GM23338 (cell line): Measurements from ENCODE around the gene TMEM270. TPM values are rescaled to one million over a fixed set of nuclear protein-coding genes. Genes with fewer than 3 reads are reported as not detected.
"Not testable (repeated sequence)": the region's sequence is repeated elsewhere in the genome, so short reads cannot be mapped to it uniquely, and the experiment has no call there.

ENCODE experiments used
- ATAC-seq: fragments of 200-7000 bp; cut with Tn5 transposase; 3 replicates; pipeline ENCODE4 v1.9.1; 2020
- DNase-seq: peaks from one replicate; pipeline ENCODE4 v3.0.0-alpha.2; 2015; ENCODE audit warnings: low spot score
- H2AFZ ChIP-seq: fragments of 200-600 bp; sonication (generic); 2 replicates; pipeline ENCODE4 v1.8.0; 2016; ENCODE audit warnings: antibody characterized with exemption, mild to moderate bottlenecking, moderate library complexity
- H3F3A ChIP-seq: fragments of 200-600 bp; sonication (generic); replicated peaks from 2 replicates; pipeline ENCODE4 v1.8.0; 2017; ENCODE audit warnings: antibody characterized with exemption, mixed run types, low read depth
- H3K27ac ChIP-seq: fragments of 200-600 bp; sonication (generic); 2 replicates; pipeline ENCODE4 v1.6.1; 2016; ENCODE audit warnings: low read depth
- H3K27me3 ChIP-seq: fragments of 200-600 bp; sonication (generic); 2 replicates; pipeline ENCODE4 v1.8.0; 2016; ENCODE audit warnings: mild to moderate bottlenecking, mixed run types, moderate library complexity; ENCODE audit not compliant: insufficient read depth
- H3K36me3 ChIP-seq: fragments of 200-600 bp; sonication (generic); 2 replicates; pipeline ENCODE4 v1.8.0; 2016; ENCODE audit warnings: mild to moderate bottlenecking; ENCODE audit not compliant: insufficient read depth
- H3K4me1 ChIP-seq: fragments of 200-600 bp; sonication (generic); 2 replicates; pipeline ENCODE4 v1.8.0; 2016; ENCODE audit warnings: mild to moderate bottlenecking, moderate library complexity; ENCODE audit not compliant: insufficient read depth
- H3K4me2 ChIP-seq: fragments of 200-600 bp; sonication (generic); 2 replicates; pipeline ENCODE4 v1.7.1; 2017; ENCODE audit warnings: mixed run types
- H3K4me3 ChIP-seq: fragments of 200-600 bp; sonication (generic); 2 replicates; pipeline ENCODE4 v1.6.1; 2016; ENCODE audit warnings: mixed run types
- H3K79me2 ChIP-seq: fragments of 200-600 bp; sonication (generic); replicated peaks from 2 replicates; pipeline ENCODE4 v1.8.0; 2017; ENCODE audit warnings: mild to moderate bottlenecking; ENCODE audit not compliant: insufficient read depth
- H3K9me2 ChIP-seq: fragments of 200-600 bp; sonication (generic); 2 replicates; pipeline ENCODE4 v1.8.0; 2017; ENCODE audit not compliant: insufficient read depth
- H4K20me1 ChIP-seq: fragments of 200-600 bp; sonication (generic); replicated peaks from 2 replicates; pipeline ENCODE4 v1.8.0; 2017; ENCODE audit warnings: mild to moderate bottlenecking; ENCODE audit not compliant: insufficient read depth
- H3K27ac Mint-ChIP-seq: 2 replicates; pipeline ENCODE4 v1.8.0; 2020; ENCODE audit warnings: inconsistent platforms, mild to moderate bottlenecking, moderate library complexity, mixed read lengths
- H3K27me3 Mint-ChIP-seq: 3 replicates; pipeline ENCODE4 v1.8.0; 2022; ENCODE audit warnings: low read depth, mild to moderate bottlenecking, moderate library complexity, mixed read lengths, inconsistent platforms; ENCODE audit not compliant: insufficient read depth, poor library complexity
- H3K36me3 Mint-ChIP-seq: 3 replicates; pipeline ENCODE4 v1.8.0; 2021; ENCODE audit warnings: low read depth, mild to moderate bottlenecking, inconsistent platforms, moderate library complexity, mixed read lengths
- H3K4me1 Mint-ChIP-seq: 3 replicates; pipeline ENCODE4 v1.8.0; 2020; ENCODE audit warnings: mild to moderate bottlenecking, inconsistent platforms, mixed read lengths
- H3K4me3 Mint-ChIP-seq: 3 replicates; pipeline ENCODE4 v1.8.0; 2021; ENCODE audit warnings: moderate library complexity, mild to moderate bottlenecking, inconsistent platforms, mixed read lengths
- H3K9me3 Mint-ChIP-seq: 3 replicates; pipeline ENCODE4 v1.8.0; 2020; ENCODE audit warnings: moderate library complexity, mild to moderate bottlenecking, inconsistent platforms, mixed read lengths
- CREB1 ChIP-seq: fragments of 250-450 bp; sonication (Bioruptor Pico); IDR thresholded peaks from 2 replicates; pipeline ENCODE4 v1.5.0; 2020; ENCODE audit warnings: low read depth, mild to moderate bottlenecking, moderate library complexity
- EZH2 ChIP-seq: fragments of 200-600 bp; sonication (generic); IDR thresholded peaks from one replicate; pipeline ENCODE4 v1.8.0; 2017; ENCODE audit warnings: antibody characterized with exemption, mild to moderate bottlenecking, low read depth; ENCODE audit not compliant: unreplicated experiment
- EZH2phosphoT487 ChIP-seq: fragments of 200-600 bp; sonication (generic); IDR thresholded peaks from one replicate; pipeline ENCODE4 v1.8.1; 2018; ENCODE audit warnings: antibody characterized with exemption; ENCODE audit not compliant: unreplicated experiment
- JUNB ChIP-seq: IDR thresholded peaks from one replicate; pipeline ENCODE4 v1.6.1; 2016; ENCODE audit warnings: antibody characterized with exemption; ENCODE audit not compliant: unreplicated experiment
- NANOG ChIP-seq: IDR thresholded peaks from 2 replicates; pipeline ENCODE4 v1.6.1; 2016; ENCODE audit warnings: antibody characterized with exemption, borderline replicate concordance
- POLR2AphosphoS5 ChIP-seq: IDR thresholded peaks from 2 replicates; pipeline ENCODE4 v1.6.1; 2016; ENCODE audit warnings: antibody characterized with exemption, low read depth
- STAT1 ChIP-seq: IDR thresholded peaks from one replicate; pipeline ENCODE4 v1.6.1; 2016; ENCODE audit warnings: antibody characterized with exemption; ENCODE audit not compliant: unreplicated experiment
- ZNF114 ChIP-seq: fragments of 250-450 bp; sonication (Bioruptor Pico); IDR thresholded peaks from 2 replicates; pipeline ENCODE4 v1.5.0; 2020; ENCODE audit warnings: mild to moderate bottlenecking, moderate library complexity
- ZNF331 ChIP-seq: fragments of 250-450 bp; sonication (Bioruptor Pico); IDR thresholded peaks from 2 replicates; pipeline ENCODE4 v1.5.0; 2020; ENCODE audit warnings: low read depth, mild to moderate bottlenecking, moderate library complexity
- polyA plus RNA-seq: library from polyadenylated mRNA; unstranded; fragments of >200 nt; fragmentation: Nextera tagmentation; extraction: Ambion mirVana; gene quantifications from 2 replicates; pipeline ENCODE4 v1.2.1, GENCODE V29; 2016
- total RNA-seq: library from RNA; depleted of rRNA; stranded (reverse); fragments of >200 nt; shearing (Covaris generic); gene quantifications from 2 replicates; pipeline ENCODE4 v1.2.3, GENCODE V29; 2014
- TF ChIP-seq, protein P1 (sequence below): IDR thresholded peaks from one replicate; pipeline ENCODE4 v1.6.1; 2018; ENCODE audit warnings: antibody characterized with exemption; ENCODE audit not compliant: unreplicated experiment
- TF ChIP-seq, protein P2 (sequence below): IDR thresholded peaks from 2 replicates; pipeline ENCODE4 v1.6.1; 2016; ENCODE audit warnings: antibody characterized with exemption
- TF ChIP-seq, protein P3 (sequence below), 2 experiments: fragments of 200-600 bp in 1 of 2; sonication (generic) in 1 of 2; conservative IDR thresholded peaks; 2 replicates each; pipeline versions ENCODE4 v1.5.1 to v1.6.1; 2016 to 2017; ENCODE audit warnings: antibody characterized with exemption in 2 of 2, low read depth in 2 of 2, mild to moderate bottlenecking in 2 of 2, moderate library complexity in 1 of 2

The TMEM270 gene
- total and polyA plus RNA-seq, 2 experiments from 2014 or later: not detected

- H3K79me2 ChIP-seq, H3K4me2 ChIP-seq, H3K27me3 ChIP-seq, H3K27ac Mint-ChIP-seq, H3K9me2 ChIP-seq, DNase-seq, H3F3A ChIP-seq, H4K20me1 ChIP-seq, H3K4me3 Mint-ChIP-seq, ATAC-seq, H2AFZ ChIP-seq, H3K27ac ChIP-seq, H3K4me3 ChIP-seq, H3K36me3 ChIP-seq: not testable (repeated sequence)
- peaks cover 15% of the 10 kb centered on the region; the same call in 2 of the 3 replicates for H3K36me3 Mint-ChIP-seq
- H3K27me3 Mint-ChIP-seq: peaks cover 11% of the 10 kb centered on the region
- peaks cover 14% of the 10 kb centered on the region for H3K4me1 ChIP-seq
- peaks cover 23% of the 10 kb centered on the region for H3K4me1 Mint-ChIP-seq
- H3K9me3 Mint-ChIP-seq: peaks cover 15% of the 10 kb centered on the region
Observed at GRCh38 chr7:73837167-73837566, 23.8 kb upstream of the TMEM270 start.

DNA sequence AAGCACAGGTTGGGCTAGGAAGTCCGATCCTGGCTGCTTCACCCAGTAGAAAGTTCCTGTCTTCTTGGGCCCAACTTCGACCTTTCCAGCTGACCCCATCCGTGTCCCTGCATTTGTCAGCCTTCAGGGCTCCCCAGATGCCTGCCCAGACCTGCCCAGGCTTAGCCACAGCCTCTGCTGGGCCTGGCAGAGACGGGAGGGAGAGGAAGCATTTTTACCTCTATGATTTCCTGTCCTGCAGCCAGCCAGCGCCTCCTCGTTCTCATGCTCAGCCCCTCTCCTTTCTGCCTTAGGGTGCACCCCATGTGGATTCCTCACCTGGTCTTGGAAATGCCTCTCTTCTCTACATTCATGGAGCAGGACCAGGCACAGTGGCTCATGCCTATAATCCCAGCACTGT is 22.3 kb upstream of the TMEM270 start:
- Histone ChIP-seq H3K36me3 (no peaks in the 10 kb centered on the region), H3K4me3 (no peak overlapping the region), H4K20me1 (no peaks in the 10 kb centered on the region), H3K27ac (no peak overlapping the region), H3K4me2 (no peak overlapping the region), H3F3A (no peaks in the 10 kb centered on the region), H3K79me2 (no peaks in the 10 kb centered on the region), H3K9me2 (no peaks in the 10 kb centered on the region), H3K27me3 (no peaks in the 10 kb centered on the region), H2AFZ (no peak overlapping the region), H3K4me1 (peaks cover 9% of the 10 kb centered on the region)
- H3K27ac Mint-ChIP-seq: peak overlapping the region; percentile 72; the same call in 1 of the 2 replicates
- peaks cover 12% of the 10 kb centered on the region for H3K9me3 Mint-ChIP-seq
- H3K27me3 Mint-ChIP-seq: peaks cover 10% of the 10 kb centered on the region
- DNase-seq: no peak
- H3K4me1 Mint-ChIP-seq: peaks cover 11% of the 10 kb centered on the region
- no peak for ATAC-seq
- H3K36me3 Mint-ChIP-seq: peaks cover 11% of the 10 kb centered on the region; the same call in 2 of the 3 replicates
- H3K4me3 Mint-ChIP-seq: no peak overlapping the region
- TF ChIP-seq ZNF331: no peak
- TF ChIP-seq EZH2phosphoT487: no peak
- TF ChIP-seq STAT1: no peak
- TF ChIP-seq ZNF114 (CRISPR knock-in tag): no peak
- TF ChIP-seq POLR2AphosphoS5: no peak
- TF ChIP-seq CREB1 (CRISPR knock-in tag): no peak
- TF ChIP-seq EZH2: no peak
- TF ChIP-seq, protein P1, sequence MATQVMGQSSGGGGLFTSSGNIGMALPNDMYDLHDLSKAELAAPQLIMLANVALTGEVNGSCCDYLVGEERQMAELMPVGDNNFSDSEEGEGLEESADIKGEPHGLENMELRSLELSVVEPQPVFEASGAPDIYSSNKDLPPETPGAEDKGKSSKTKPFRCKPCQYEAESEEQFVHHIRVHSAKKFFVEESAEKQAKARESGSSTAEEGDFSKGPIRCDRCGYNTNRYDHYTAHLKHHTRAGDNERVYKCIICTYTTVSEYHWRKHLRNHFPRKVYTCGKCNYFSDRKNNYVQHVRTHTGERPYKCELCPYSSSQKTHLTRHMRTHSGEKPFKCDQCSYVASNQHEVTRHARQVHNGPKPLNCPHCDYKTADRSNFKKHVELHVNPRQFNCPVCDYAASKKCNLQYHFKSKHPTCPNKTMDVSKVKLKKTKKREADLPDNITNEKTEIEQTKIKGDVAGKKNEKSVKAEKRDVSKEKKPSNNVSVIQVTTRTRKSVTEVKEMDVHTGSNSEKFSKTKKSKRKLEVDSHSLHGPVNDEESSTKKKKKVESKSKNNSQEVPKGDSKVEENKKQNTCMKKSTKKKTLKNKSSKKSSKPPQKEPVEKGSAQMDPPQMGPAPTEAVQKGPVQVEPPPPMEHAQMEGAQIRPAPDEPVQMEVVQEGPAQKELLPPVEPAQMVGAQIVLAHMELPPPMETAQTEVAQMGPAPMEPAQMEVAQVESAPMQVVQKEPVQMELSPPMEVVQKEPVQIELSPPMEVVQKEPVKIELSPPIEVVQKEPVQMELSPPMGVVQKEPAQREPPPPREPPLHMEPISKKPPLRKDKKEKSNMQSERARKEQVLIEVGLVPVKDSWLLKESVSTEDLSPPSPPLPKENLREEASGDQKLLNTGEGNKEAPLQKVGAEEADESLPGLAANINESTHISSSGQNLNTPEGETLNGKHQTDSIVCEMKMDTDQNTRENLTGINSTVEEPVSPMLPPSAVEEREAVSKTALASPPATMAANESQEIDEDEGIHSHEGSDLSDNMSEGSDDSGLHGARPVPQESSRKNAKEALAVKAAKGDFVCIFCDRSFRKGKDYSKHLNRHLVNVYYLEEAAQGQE: no peak
- TF ChIP-seq, protein P2, sequence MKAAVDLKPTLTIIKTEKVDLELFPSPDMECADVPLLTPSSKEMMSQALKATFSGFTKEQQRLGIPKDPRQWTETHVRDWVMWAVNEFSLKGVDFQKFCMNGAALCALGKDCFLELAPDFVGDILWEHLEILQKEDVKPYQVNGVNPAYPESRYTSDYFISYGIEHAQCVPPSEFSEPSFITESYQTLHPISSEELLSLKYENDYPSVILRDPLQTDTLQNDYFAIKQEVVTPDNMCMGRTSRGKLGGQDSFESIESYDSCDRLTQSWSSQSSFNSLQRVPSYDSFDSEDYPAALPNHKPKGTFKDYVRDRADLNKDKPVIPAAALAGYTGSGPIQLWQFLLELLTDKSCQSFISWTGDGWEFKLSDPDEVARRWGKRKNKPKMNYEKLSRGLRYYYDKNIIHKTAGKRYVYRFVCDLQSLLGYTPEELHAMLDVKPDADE: no peak
- no peak for TF ChIP-seq JUNB
- TF ChIP-seq, protein P3, sequence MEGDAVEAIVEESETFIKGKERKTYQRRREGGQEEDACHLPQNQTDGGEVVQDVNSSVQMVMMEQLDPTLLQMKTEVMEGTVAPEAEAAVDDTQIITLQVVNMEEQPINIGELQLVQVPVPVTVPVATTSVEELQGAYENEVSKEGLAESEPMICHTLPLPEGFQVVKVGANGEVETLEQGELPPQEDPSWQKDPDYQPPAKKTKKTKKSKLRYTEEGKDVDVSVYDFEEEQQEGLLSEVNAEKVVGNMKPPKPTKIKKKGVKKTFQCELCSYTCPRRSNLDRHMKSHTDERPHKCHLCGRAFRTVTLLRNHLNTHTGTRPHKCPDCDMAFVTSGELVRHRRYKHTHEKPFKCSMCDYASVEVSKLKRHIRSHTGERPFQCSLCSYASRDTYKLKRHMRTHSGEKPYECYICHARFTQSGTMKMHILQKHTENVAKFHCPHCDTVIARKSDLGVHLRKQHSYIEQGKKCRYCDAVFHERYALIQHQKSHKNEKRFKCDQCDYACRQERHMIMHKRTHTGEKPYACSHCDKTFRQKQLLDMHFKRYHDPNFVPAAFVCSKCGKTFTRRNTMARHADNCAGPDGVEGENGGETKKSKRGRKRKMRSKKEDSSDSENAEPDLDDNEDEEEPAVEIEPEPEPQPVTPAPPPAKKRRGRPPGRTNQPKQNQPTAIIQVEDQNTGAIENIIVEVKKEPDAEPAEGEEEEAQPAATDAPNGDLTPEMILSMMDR (conservative IDR thresholded peaks at IDR 0.05; ENCODE audit: low read depth in 2 of 2): no peak
- no peak for TF ChIP-seq NANOG
